MM.1S (cell line): ENCODE results near the gene NFKBIL1.

ENCODE experiments used
- CTCF ChIP-seq: fragments of 300-600 bp; sonication (generic); IDR thresholded peaks from 2 replicates; pipeline ENCODE4 v1.5.1; 2016; ENCODE audit warnings: antibody characterized with exemption, low read length, mixed read lengths
- EZH2 ChIP-seq: fragments of 300-600 bp; sonication (generic); optimal IDR thresholded peaks from 2 replicates; pipeline ENCODE3; 2017; ENCODE audit warnings: low read depth, mild to moderate bottlenecking, antibody characterized with exemption, low read length, mixed read lengths
- EZH2phosphoT487 ChIP-seq: fragments of 300-600 bp; sonication (generic); IDR thresholded peaks from 2 replicates; pipeline ENCODE4 v1.6.1; 2018; ENCODE audit warnings: antibody characterized with exemption, low read length

- no peak for TF ChIP-seq CTCF
- TF ChIP-seq EZH2phosphoT487: no peak
- TF ChIP-seq EZH2: no peak
Measured at GRCh38 chr6:31521835-31522234, 25.6 kb upstream of the NFKBIL1 start.
